Gastroesophageal sphincter (tissue), 3 donors: ENCODE measurements around the gene RERG.

ENCODE experiments used
- EP300 ChIP-seq: sonication (generic); formaldehyde crosslinking; IDR thresholded peaks from one replicate; pipeline ENCODE4 v1.6.1; 2017; ENCODE audit warnings: antibody characterized with exemption, mild to moderate bottlenecking
- POLR2A ChIP-seq, 2 donors: fragments of 450-650 bp; IDR thresholded peaks; one replicate each; pipeline ENCODE4 v1.6.1; 2017; ENCODE audit warnings: antibody characterized with exemption in 2 of 2, mild to moderate bottlenecking in 2 of 2, moderate library complexity in 1 of 2
- POLR2AphosphoS5 ChIP-seq: sonication (generic); formaldehyde crosslinking; IDR thresholded peaks from one replicate; pipeline ENCODE4 v1.6.1; 2017; ENCODE audit warnings: antibody characterized with exemption
- TF ChIP-seq, protein P1 (sequence below), 4 experiments: fragments of 200-600 bp in 2 of 4; fragments of 450-650 bp in 2 of 4; sonication (generic) in 1 of 4; IDR thresholded peaks; one replicate each; pipeline ENCODE4 v1.5.1; 2017 to 2019; ENCODE audit warnings: antibody characterized with exemption in 4 of 4, mild to moderate bottlenecking in 2 of 4, moderate library complexity in 2 of 4

DNA sequence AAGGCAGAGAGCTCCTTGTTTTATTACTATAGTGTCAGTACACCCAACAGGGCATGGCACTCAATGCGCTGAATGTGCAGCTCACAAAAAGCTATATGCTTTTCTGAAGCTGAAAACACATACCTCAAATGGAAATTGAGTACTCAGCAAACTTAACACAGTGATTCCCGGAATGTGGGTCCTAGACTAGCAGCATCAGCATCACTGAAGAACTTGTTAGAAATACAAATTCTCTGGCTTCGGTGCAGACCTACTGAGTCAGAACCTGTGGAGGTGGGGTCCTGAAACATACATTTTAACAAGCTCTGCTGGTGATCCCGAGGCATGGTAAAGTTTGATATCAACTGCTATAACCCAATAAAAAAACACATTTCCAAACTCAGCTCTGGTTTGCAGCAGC, 14.9 kb downstream of the RERG start:
- TF ChIP-seq, protein P1, sequence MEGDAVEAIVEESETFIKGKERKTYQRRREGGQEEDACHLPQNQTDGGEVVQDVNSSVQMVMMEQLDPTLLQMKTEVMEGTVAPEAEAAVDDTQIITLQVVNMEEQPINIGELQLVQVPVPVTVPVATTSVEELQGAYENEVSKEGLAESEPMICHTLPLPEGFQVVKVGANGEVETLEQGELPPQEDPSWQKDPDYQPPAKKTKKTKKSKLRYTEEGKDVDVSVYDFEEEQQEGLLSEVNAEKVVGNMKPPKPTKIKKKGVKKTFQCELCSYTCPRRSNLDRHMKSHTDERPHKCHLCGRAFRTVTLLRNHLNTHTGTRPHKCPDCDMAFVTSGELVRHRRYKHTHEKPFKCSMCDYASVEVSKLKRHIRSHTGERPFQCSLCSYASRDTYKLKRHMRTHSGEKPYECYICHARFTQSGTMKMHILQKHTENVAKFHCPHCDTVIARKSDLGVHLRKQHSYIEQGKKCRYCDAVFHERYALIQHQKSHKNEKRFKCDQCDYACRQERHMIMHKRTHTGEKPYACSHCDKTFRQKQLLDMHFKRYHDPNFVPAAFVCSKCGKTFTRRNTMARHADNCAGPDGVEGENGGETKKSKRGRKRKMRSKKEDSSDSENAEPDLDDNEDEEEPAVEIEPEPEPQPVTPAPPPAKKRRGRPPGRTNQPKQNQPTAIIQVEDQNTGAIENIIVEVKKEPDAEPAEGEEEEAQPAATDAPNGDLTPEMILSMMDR (IDR thresholded peaks at IDR 0.05), result no peak
- TF ChIP-seq POLR2AphosphoS5, result no peak
- TF ChIP-seq POLR2A (IDR thresholded peaks at IDR 0.05), result no peak
- no peak for TF ChIP-seq EP300
